ENCODE data around the gene PLEKHA8.
A peak's percentile ranks its signal among the peaks of the same experiment; 100 is the strongest.

Gene PLEKHA8

DNA sequence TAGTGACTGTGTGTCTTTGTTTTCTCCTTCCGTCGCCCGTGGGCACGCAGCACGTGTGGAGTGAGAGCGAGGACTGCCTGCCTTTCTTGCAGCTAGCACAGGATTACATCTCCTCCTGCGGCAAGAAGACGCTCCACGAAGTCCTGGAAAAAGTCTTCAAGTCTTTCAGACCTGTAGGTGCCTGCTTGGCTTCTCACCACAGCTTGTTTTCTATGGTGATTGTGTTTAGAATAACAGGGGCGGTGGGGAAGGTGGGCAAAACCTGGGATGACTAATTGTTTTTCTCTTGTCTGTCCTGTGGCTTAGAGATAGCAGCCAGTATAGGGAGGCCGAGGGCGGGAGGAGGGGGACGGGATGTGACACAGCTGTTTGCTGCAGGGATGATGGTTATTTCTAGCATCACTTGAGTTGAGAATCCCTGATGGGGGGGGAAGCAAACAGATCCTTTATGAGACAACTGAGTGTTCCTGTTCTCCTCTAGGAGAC lies 118.0 kb downstream of the PLEKHA8 start:
- peak; percentile 80 for DNase-seq (ENCODE audit: low spot score)

DNA sequence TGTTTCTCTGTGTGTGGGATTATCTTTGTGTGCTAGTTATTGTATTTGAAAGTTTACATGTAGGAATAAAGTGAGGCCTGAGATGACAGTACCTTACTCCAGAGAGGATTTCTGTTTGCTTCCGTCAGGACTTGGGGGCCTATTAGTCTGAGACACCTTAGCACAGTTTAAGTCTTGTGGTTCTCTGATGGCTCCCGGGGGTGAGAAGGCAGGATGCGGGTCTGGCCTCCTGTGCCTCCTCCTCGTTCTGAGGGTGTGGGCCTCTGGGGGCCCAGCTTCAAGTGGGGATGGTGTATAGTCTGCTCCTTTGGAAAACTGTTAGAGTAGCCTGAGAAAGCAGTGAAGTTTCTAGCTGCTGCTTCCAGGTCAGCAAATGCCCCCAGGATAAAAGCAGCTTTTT lies 119.0 kb downstream of the PLEKHA8 start:
- no peak for DNase-seq (ENCODE audit: low spot score)

DNA sequence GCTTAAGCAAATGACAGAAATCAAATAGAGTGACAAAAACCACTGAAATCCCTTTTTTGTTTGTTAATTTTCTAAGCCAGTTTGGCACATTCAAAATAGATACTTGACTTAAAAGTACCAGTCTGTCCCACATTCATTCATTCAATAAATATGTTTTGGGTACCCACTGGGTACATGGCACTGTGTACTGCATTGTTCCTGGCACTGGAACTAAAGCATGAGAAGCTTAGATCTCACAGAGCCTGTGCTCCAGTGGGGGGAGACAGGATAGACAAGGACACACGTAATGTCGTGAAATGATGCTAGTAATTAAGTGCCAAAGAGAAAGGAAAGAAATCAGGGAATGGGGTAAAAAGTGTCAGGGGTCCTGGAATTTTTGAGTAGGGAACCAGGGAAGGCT lies 119.6 kb downstream of the PLEKHA8 start:
- DNase-seq (ENCODE audit: low spot score): no peak

DNA sequence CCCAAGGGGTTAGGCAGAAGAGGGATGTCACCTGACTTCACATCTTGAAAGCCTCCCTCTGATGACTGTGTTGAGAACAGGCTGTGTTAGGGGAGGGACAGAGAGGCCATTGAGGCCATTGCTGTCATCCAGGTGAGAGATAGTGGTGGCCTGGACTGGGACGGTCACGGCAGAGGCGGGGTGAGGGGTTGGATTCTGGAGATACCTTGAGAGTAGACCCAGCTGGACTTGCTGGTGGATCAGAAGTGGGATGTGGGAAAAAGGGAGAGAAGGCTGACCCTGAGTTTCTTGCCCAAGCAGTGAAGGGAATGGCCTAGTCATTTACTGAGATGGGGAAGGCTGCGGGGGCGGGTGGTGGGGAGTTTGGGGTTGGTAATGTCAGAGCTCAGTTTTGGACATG lies 120.2 kb downstream of the PLEKHA8 start:
- no peak for DNase-seq (ENCODE audit: low spot score)

DNA sequence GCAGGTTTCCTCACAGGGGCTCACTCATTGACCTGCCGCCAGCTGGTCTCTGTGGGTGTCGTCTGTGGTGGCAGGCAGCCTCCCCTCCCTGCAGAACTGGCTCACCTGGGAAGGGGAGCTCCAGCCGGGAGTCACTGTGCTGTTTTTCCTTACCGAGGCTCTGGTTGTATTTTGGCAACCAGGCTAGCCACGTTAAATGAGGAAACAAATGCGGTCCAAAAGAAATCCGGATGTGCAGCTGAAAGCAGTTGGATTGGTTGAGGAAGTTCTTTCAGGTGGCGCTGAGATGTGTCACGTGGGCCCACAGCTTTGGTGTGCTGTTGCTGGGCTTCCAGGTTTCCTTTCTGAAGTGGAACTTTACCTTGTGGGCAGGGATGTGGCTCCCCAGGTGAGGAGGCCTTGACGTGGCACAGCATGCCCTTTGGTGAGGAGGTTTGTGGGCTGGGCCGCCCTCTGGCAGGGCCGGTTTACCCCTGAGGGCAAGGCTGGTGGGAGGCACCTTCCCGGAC lies 120.8 kb downstream of the PLEKHA8 start:
- no peak for DNase-seq (ENCODE audit: low spot score)

DNA sequence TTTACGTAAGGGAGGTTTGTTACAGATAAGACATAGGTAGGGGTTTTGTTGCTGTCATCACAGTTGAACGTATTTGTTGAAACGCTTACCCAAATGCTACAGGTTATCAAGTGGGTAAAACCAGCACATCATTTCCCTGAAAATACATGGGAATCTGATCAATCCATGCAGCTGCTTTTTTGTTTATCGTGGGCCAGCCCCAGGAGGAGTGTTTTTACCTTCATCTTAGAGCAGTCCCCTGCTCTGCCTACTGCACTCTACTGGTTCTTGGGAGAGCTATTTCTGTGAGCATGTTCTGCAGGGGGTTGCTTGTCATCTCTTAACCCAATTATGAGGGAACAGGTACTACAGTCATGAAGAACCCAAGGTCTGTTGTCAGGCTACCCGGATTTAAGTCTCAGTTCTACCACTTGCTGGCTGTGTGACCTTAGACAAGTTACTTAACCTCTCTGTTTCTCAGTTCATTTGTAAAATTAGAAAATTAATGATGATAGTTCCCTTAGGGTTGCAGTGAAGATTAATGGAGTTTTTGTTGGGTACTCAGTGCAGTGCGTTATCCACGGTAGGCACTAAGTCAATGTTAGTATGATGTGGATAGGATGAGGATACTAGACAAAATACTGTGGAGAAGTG lies 121.5 kb downstream of the PLEKHA8 start:
- no peak for DNase-seq (ENCODE audit: low spot score)

DNA sequence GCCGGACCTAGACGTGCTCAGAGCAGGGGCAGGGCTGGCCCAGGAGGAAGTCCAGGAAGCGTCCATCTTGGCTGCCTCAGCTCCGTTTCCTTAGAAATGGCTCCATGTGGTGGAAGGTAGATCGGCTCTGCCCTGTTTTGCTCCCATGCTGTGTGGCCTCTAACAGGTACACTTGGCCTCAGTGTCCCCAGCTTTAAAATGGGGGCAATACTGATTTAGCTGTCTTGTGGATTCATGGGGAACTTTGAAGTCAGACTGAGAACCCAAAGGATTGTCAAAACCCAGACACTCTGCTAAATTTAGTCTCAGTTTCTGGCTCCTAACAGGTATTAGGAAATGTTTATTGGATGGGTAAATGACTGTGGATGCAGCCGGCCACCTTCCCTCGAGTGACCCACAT lies 122.5 kb downstream of the PLEKHA8 start:
- no peak for DNase-seq (ENCODE audit: low spot score)

DNA sequence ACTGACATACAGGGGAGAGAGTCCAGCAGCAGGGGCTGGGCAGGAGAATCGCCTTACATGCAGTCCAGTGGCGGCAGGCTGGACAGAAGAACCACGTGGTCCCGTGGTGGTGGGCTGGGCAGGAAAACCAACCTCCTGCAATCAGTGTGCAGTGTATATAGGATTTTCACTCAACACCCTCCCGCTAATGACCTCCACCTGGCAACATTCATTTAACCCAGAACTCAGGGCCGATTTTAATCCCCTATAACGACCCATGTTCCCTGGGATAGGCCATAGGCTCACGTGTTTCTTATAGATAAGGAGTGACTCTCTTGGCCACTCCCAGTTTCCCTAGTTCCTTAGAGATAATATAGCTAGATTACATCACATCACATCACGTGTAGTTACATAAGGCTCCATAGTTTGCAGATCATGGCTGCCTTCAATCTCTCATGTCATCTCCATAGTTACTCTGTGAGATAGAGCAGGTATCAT lies 125.9 kb downstream of the PLEKHA8 start:
- peak; percentile 47 for DNase-seq (ENCODE audit: low spot score)

DNA sequence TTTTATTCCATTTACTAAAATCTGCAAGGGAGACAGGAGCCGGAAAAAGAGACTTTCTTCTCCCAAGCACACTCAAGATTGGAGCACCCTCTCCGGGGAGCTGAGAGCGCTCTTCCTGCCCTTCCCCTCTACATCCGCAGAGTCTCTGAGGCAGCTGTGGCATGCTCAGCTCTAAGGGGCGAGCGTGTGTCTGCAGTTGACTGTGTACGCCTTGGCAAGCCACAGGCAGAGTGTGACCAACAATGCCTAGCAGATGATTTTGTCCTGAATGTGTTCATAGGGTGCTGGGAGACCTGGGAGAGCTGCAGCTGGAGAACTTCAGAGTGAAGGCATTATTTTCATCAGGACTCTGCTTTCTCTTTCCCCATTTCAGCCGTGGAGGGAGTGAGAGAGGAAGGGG lies 127.3 kb downstream of the PLEKHA8 start:
- DNase-seq (ENCODE audit: low spot score): no peak

DNA sequence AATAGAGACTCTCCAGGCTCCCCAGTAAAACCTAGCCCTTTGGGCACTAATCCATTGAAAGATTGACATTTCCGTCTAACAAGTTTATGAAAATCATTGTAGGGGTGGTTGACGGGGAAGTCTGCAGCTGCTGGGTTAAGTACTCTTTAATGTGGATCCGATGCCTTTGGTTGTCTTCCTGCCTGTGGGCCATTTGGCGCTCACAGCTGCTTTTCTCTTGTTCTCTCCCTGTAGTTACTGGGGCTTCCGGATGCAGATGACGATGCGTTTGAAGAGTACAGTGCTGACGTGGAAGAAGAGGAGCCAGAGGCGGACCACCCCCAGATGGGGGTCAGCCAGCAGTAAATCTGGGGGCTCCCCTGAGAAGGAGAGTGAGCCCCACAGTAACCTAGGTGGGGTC lies 129.0 kb downstream of the PLEKHA8 start:
- no peak for DNase-seq (ENCODE audit: low spot score)

DNA sequence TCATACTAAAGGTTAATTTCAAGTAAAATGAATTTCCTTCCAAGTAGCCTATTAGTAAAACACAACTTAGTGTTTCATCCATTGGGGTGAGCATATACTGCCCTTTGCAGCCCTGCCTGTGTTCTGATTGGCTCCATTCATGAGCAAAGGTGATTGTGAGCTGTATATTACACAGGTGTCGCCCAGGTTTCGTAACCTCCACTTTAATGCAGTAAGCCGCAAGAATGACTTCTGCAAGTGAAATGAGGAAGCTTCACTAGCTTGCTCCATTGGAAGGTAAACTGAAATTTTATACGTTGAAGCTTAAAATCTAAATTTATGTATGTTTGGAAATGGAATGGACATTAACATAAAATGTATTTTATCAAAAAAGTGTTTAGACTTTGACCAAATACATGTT lies 131.0 kb downstream of the PLEKHA8 start:
- DNase-seq (ENCODE audit: low spot score): no peak

DNA sequence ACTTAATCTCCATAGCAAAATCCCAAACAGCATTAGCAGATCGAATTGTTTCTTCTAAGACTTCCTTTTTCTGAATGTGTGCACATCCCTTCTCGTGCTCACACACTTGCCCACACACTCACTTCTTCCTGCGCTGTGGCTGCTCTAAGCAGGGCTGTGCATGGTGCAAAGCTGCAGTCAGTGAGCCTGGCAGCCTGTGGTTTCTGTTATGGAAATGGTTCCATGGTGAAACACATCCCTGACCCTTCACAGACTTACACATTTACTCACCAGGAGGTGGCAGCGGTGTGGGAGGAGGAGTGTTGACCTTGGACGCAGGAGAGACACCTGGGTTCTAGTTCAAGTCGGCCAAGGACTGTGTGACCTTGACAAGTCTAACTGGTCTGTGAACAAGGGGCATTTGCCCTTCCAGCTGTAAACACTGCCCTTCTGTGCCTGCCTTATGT lies 131.5 kb downstream of the PLEKHA8 start:
- no peak for DNase-seq (ENCODE audit: low spot score)

DNA sequence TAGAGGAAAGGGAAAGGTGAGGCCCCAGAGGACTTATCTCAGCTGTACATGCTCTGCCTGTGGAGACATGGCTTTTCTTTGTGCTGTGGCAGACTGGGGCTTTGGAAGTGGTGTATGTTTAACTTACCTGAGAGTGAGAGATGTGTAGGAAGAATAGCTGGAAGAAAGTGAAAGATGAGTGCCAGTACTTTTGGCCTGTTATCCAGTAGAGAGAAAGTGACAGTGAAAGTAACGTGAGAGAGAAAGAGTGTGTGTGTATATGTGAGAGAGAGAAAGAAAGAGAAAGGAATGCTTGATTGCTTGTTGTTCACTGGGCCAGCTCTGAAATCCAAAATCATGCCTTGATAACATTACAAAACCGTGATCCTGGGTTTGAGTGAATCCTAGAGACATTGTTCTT lies 132.1 kb downstream of the PLEKHA8 start:
- DNase-seq (ENCODE audit: low spot score): no peak

DNA sequence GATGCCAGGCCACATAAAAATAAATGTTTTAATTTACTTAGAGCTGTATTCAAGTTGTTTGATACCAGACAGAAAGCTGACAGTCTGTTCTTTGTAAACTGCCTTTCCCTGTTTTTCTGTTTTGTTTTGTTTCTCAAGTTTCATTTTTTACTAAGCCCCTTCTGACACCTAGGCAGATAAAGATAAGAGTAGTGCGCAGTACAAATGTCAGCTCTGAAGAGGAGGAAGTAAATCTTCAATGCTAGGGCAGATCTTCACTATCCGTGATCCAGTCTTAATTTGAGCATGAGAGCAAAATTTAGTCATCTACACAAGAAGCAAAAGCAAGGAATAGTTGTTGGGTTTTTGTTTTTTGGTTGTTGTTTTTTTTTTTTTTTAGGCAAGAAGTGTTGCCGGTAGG lies 133.9 kb downstream of the PLEKHA8 start:
- peak; percentile 18 for DNase-seq (ENCODE audit: low spot score)

DNA sequence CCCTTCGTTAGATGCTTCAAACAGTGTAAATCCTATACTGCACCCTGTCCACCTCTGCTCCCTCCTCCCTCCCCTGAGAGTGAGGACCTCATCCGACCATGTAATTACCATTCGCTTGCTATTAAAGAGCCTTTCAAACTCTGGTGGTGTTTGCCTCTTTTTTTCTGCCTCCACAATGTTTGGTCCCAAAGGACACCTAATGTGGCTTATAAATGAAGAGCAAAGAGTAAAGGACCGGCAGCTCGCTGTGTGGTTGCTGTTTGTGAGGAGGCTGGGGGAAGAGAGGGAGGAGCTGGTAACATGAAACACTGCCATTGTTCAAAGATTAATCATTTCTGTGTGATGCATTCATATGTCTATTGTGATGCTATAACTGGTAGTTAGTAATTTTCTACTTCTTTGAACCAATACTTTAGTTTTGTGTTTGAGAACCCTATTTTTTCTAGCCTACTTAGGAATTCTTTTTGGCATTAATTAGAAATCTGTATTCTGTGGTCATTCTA lies 134.5 kb downstream of the PLEKHA8 start:
- DNase-seq (ENCODE audit: low spot score): no peak

DNA sequence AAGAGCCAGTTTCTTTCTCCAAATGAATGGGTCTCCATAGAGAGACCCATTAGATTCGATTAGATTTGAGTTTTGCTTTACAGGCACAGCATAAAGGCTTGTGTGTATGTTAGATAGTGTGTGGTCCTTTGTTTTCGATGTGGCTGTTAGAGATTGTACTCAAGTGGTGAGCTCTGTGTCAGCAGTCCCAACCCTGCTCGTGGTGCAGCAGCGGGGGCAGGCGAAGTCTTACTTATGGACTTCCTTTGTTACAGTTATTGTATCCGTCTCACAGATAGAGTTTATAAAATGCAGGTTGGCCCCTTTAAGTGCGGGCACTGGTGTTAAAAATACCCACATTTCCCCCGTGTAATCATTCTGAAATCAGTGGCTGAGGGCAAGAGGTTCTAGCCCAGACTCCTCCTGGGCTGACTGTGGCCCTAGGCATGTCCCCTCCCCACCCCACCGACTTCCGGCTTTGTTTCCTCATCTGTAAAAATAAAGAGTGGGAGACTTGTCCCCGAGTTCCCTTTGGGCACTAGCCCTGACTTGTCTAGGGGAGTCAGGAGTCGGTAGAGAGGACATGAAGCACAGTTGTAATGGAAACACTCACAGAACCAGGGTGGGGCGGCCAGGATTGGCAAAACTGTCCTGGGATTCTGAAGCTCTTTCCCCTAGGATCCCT lies 135.2 kb downstream of the PLEKHA8 start:
- DNase-seq (ENCODE audit: low spot score): no peak

DNA sequence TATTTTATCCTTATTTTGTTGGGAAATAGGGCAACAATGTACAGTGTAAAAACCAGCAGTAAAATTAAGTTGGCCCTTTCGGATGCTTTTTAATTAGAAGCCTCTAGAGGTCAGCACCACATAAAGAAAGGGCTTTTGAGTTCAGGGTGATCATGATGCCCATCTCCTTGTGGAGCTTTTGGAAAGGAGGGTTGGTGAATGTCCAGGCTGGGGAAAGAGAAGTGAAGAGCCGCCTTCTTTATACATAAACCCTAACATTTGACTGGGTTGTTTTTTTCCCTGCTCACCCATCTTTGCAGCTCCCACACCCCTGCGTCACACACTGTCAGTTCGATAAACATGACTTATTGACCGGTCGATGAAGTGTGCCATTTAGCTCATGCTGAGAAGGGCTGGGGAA lies 136.4 kb downstream of the PLEKHA8 start:
- peak; percentile 62 for DNase-seq (ENCODE audit: low spot score)

DNA sequence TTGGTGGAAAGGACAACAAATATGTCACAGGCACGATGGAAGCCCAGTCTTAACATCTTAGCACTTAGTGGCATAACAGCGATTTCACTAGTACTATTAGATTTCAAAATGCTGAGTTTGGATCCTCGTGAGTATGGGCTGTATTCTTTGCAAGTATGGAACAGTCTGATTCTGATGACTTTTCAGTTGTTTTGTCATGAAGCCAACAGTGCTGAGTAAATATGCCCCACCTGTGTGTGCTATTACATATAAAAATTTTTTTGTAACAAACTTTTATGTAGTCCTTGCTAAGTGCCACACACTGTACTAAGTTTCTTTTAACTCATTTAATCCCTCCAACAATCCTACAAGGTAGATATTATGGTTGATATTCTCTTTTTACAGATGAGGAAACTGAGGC lies 137.4 kb downstream of the PLEKHA8 start:
- DNase-seq (ENCODE audit: low spot score): no peak

DNA sequence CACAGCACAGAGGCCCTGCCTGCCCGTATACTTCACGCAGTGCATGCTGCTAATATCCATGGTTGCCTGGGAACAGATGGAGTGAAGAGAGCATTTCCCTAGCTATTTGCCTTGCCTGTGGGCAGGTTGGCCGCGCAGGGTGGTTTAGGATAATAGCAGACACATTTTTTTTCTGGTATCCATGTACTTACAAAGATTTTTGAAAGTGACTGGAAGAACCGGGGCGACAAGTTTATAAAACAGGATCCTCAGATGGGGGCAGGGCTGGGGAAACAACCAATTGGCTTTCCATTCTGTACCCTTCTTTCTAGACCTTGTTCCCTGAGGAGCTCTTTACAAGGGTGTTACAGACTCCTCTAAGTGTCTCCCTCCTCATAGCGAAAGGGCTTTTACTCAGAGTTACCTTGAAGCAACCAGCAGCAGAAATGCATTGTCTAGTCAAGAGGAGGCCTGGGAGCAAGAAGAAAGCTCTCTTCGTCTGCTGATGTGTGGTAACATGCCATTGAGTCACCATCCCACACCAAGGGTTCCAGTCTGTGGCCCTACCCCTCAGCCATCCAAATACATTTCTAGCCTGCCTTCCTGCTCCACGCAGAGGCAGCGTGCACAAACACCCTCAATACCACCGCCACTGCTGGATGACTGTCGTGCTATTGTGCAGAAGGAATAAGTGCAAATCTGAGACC lies 138.1 kb downstream of the PLEKHA8 start:
- no peak for DNase-seq (ENCODE audit: low spot score)

DNA sequence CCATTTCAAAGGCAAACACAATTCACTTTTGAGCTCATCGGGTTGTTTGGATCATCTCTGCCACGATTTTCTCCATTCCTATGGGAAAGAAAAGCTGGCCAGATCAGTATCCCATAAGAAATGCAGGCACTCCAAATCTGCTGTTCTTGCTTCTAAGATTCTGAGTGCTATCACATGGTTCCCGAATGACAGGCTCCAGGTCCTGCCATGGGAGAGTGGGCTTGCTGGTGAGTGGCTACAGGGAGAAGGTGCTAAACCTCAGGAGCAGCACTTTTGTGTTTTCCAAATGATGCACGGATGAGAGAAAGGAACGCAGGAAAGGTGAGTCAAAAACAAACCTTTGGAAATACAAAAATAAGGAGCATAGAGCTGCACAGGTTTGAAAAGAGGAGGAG lies 138.6 kb downstream of the PLEKHA8 start:
- no peak for DNase-seq (ENCODE audit: low spot score)

DNA sequence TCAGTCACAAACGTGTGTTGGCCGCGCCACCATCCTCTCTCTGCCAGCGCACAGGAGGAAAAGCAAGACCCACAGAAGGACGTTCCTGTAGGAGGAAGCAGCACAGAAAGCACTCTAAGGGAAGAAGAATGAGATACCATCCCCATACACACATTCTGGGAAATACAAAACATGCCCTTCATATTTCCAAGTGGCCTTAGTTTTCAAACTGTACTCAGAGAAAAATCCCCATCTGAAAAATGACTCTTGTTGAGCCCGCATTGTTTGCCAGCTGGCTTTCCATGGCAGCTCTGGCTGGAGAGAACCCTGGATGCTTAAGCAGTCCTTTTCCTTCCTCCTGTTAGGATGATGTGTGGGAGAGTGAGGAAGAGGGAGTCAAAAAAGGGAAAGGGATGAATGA lies 139.7 kb downstream of the PLEKHA8 start:
- no peak for DNase-seq (ENCODE audit: low spot score)

DNA sequence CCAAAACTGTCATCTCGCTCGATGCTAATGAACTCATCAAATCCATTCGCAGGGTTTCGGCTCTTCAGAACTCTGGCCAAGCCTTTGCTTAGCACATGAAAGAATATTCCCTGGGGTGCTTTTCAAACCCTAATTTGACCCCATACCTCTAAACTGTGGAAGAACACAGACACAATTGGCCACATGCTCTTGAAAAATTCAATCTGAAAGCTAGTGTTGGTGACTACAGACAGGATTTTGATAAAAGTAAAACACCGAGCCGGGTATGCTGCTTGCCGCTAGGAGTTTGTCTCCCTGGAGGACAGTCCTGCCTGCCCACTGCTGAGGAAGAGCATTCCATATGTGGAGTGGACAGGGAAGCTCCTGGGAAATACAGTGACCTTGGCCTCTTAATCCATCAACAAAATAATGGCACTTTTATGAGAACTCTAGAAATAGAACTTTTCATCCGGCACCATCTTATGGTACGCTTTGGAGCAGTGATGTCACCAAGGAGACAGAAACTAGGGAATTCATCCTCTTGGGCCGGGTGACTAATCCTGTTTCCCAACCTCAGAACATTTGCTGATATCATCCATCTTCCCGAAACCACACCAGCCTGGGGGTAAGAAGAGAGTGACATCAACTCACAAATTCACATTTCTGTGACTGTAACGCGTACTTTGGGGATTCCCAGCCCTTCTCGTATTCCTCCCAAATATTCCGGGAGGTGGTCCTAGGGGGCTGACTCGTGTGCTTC lies 140.8 kb downstream of the PLEKHA8 start:
- DNase-seq (ENCODE audit: low spot score): no peak
